Activated CD4-positive, alpha-beta T cell treated with anti-CD3 and anti-CD28 coated beads for 48 hours (primary cell): Measurements from ENCODE around the gene ZSCAN32.

Experiments used
- DNase-seq: peaks from one replicate; pipeline ENCODE4 v3.0.0-alpha.2; 2020

The ZSCAN32 gene

GRCh38 chr16:3400779-3401688, at the start of gene ZSCAN32, which contains the start of gene ZNF174:
Gene ZSCAN32, minus strand, starts transcription at chr16:3401004. Its CDS starts 3,447 bp downstream, at chr16:3397557.
Gene ZNF174, plus strand, starts transcription at chr16:3401215. Its CDS starts 790 bp downstream, at chr16:3402005.
- peak; percentile 99 for DNase-seq

- DNase-seq: peak; percentile 64
These were observed 43.2 kb upstream of the ZSCAN32 start for GRCh38 chr16:3444032-3444388.

GRCh38 chr16:3443108-3444031, 42.6 kb upstream of the ZSCAN32 start, which contains the start of the genes NAA60 and ZNF597:
Gene NAA60, plus strand, starts transcription at chr16:3443680. Its CDS starts 32,548 bp downstream, at chr16:3476228.
Gene ZNF597, minus strand, starts transcription at chr16:3443504. Its CDS starts 351 bp downstream, at chr16:3443153.
- peak; percentile 87 for DNase-seq

- no peak for DNase-seq
These were observed 38.8 kb upstream of the ZSCAN32 start for GRCh38 chr16:3439637-3440036.

- no peak for DNase-seq
These were observed 33.6 kb upstream of the ZSCAN32 start for GRCh38 chr16:3434373-3434772.

GRCh38 chr16:3431779-3432219, 31.0 kb upstream of the ZSCAN32 start:
- peak; percentile 77 for DNase-seq

GRCh38 chr16:3413730-3414379, 13.1 kb upstream of the ZSCAN32 start:
- DNase-seq: no peak

GRCh38 chr16:3408561-3409197, 7.9 kb upstream of the ZSCAN32 start:
- no peak for DNase-seq

- DNase-seq: peak; percentile 4
These were observed 1.1 kb upstream of the ZSCAN32 start for GRCh38 chr16:3401719-3402397.

GRCh38 chr16:3400446-3400778, 392 bp downstream of the ZSCAN32 start:
- no peak for DNase-seq

GRCh38 chr16:3389663-3390338, 11.0 kb downstream of the ZSCAN32 start:
- DNase-seq: no peak

GRCh38 chr16:3388325-3388724, 12.5 kb downstream of the ZSCAN32 start:
- DNase-seq: no peak

- DNase-seq: no peak
These were observed 17.8 kb downstream of the ZSCAN32 start for GRCh38 chr16:3383045-3383448.

GRCh38 chr16:3377917-3378316, 22.9 kb downstream of the ZSCAN32 start:
- no peak for DNase-seq

- no peak for DNase-seq
These were observed 25.1 kb downstream of the ZSCAN32 start for GRCh38 chr16:3375680-3376079.

- DNase-seq: no peak
These were observed 31.7 kb downstream of the ZSCAN32 start for GRCh38 chr16:3369073-3369472.

GRCh38 chr16:3364774-3365427, 35.9 kb downstream of the ZSCAN32 start:
- peak; percentile 92 for DNase-seq

- no peak for DNase-seq
These were observed 37.0 kb downstream of the ZSCAN32 start for GRCh38 chr16:3363793-3364192.

- no peak for DNase-seq
These were observed 37.9 kb downstream of the ZSCAN32 start for GRCh38 chr16:3362931-3363330.

GRCh38 chr16:3358871-3359270, 41.9 kb downstream of the ZSCAN32 start:
- no peak for DNase-seq
